Measurements from ENCODE around the gene LGALS9. TPM values are rescaled to one million over a fixed set of nuclear protein-coding genes. Genes with fewer than 3 reads are reported as not detected.

LGALS9 gene
- 1.2 and 1.8 TPM in 2 replicates for total RNA-seq (2014; rRNA removed; shearing (Covaris generic); ENCODE audit: low replicate concordance)

DNA sequence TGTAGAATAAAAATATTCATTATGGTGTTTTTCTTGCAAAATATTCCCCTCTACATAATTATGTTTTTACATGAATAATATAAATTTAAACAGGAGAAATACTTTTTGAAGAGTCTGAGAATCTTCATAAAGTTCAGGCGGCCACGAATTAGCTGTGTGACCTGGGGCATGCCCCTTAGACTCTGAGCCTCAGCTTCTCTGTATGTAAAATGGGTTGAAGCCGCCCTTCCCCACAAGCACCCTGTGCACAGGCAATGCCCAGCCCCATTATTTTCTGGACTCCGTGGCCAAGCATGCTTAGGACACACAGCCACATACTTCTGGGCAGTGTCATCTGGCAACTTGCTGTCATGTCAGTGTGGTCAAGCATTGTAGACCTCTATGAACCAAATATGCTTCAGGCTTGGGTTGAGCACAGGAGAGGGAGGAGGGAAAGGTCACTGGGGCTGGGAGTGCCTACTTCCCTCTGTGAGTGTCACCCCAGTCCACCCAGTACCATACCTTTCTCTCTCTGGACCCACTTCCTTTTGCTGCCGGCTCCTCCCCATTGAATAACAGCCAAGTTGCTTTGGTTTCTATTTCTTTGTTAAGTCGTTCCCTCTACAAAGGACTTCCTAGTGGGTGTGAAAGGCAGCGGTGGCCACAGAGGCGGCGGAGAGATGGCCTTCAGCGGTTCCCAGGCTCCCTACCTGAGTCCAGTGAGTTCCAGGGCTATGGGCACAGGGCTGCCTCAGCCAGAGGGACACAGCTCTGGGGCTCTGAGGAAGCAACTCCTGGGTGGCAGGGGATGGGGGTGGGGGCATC lies at the start of gene LGALS9:
Gene LGALS9, plus strand, starts transcription at position 582 of the 804 bp plus-strand sequence. Its CDS starts 78 bp downstream, at position 660.
- H3K4me3 ChIP-seq = no peak within 1 kb of the TSS

DNA sequence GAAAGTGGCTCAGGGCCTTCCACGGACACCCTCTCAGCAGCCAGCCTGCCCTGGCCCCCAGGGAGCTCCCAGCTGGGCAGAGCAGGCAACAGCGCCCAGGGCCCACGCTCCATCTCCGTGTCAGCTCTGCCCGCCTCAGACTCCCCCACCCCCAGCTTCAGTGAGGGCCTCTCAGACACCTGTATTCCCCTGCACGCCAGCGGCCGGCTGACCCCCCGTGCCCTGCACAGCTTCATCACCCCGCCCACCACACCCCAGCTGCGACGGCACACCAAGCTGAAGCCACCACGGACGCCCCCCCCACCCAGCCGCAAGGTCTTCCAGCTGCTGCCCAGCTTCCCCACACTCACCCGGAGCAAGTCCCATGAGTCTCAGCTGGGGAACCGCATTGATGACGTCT lies 48.3 kb upstream of the LGALS9 start:
- DNase-seq = no peak
- H3K36me3 ChIP-seq = no peaks in the 10 kb centered on the region
- no peaks in the 10 kb centered on the region for H3K9me3 ChIP-seq
- H3K27me3 ChIP-seq = no peaks in the 10 kb centered on the region
- H3K4me3 ChIP-seq = no peak overlapping the region

More for the DNA sequence above, at the start of gene LGALS9:
- H3K36me3 ChIP-seq = no peaks in the 10 kb centered on the region
- H3K27me3 ChIP-seq = no peaks in the 10 kb centered on the region
- peak; percentile 60 for DNase-seq
- no peaks in the 10 kb centered on the region for H3K9me3 ChIP-seq

DNA sequence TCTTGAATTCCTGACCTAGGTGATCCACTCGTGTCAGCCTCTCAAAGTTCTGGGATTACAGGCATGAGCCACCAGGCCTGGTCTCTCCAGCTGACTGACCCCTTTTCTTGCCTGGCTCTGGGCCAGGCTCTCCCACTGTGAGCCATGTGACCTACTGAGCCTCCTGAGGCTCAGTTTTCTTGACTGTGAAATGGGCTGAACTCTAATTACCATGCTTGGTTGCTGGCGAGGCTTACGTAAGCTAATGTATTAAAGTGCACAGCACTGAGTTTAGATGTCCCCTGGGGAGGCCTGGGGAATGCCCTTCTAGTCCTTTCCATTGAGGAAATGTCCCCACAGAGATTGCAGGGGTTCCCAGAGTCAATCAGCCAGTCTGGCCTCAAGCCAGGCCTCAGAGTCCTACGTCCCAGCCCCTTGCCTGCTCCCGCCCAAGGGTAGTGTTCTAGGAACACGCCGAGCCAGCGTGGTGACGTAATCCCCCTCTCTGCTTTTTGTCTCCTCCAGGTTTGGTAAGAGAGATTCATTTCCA lies 45.8 kb upstream of the LGALS9 start:
- Histone ChIP-seq H3K36me3 (no peaks in the 10 kb centered on the region), H3K4me3 (no peak overlapping the region), H3K27me3 (no peaks in the 10 kb centered on the region), H3K9me3 (no peaks in the 10 kb centered on the region)
- no peak for DNase-seq

DNA sequence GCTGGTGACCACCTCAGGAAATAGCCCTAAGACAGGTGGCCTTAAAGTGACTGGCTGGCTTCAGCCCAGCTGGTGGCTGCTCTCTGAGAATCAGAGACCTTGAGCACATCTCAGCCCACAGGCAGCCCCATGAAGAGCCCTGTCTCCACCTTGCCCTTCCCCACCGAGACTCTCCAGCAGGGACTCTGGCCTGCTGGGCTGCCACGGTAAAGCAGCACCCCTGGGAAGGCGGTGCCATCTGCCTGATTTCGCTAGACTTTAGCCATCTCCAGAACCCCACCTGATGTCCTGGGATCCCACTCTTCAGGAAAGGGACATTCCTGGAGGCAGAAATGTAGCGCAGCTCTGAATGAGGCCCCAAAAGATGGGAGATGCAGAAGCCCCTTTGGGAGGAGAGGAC lies 45.2 kb upstream of the LGALS9 start:
- Histone ChIP-seq H3K9me3 (no peaks in the 10 kb centered on the region), H3K36me3 (no peaks in the 10 kb centered on the region), H3K27me3 (no peaks in the 10 kb centered on the region), H3K4me3 (no peak overlapping the region)
- DNase-seq = no peak

- DNase-seq = no peak
- no peaks in the 10 kb centered on the region for H3K36me3 ChIP-seq
- no peaks in the 10 kb centered on the region for H3K9me3 ChIP-seq
- H3K27me3 ChIP-seq = no peaks in the 10 kb centered on the region
- H3K4me3 ChIP-seq = no peak overlapping the region
Measured at GRCh38 chr17:27586203-27586721, 44.7 kb upstream of the LGALS9 start.

GRCh38 chr17:27588354-27588753 lies 42.6 kb upstream of the LGALS9 start:
- Histone ChIP-seq H3K9me3 (no peaks in the 10 kb centered on the region), H3K4me3 (no peak overlapping the region), H3K27me3 (no peaks in the 10 kb centered on the region), H3K36me3 (no peaks in the 10 kb centered on the region)
- DNase-seq = no peak

GRCh38 chr17:27590864-27591263 lies 40.1 kb upstream of the LGALS9 start:
- no peak for DNase-seq
- Histone ChIP-seq H3K9me3 (no peaks in the 10 kb centered on the region), H3K36me3 (no peaks in the 10 kb centered on the region)

DNA sequence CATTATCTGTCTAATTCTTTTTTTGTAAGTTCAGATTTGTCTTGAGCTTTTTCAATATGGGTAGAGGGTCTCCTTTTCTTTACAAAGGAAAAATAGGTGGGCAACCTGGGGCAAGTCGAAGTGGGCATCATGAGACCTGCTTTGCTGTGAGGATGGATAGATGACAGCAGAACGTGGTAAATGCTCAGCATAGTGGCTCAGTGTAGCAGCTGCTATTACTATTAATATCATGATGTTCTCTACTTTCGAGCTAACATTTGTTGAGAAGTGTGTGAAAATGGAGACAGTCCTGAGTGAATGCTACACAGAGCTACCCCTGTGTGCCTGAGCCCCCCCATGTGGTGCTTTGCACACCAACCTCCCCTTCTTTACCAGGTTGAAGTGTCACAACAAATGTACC lies 39.0 kb upstream of the LGALS9 start:
- DNase-seq = no peak
- no peak overlapping the region for H3K4me3 ChIP-seq
- no peaks in the 10 kb centered on the region for H3K9me3 ChIP-seq
- H3K36me3 ChIP-seq = no peaks in the 10 kb centered on the region
- H3K27me3 ChIP-seq = no peaks in the 10 kb centered on the region

More at GRCh38 chr17:27590864-27591263, 40.1 kb upstream of the LGALS9 start:
- Histone ChIP-seq H3K4me3 (no peak overlapping the region), H3K27me3 (no peaks in the 10 kb centered on the region)

GRCh38 chr17:27593232-27593856 lies 37.6 kb upstream of the LGALS9 start:
- Histone ChIP-seq H3K9me3 (no peaks in the 10 kb centered on the region), H3K36me3 (no peaks in the 10 kb centered on the region; the same call in 1 of the 2 replicates), H3K27me3 (no peaks in the 10 kb centered on the region), H3K4me3 (no peak overlapping the region)
- DNase-seq = no peak

GRCh38 chr17:27593857-27594255 lies 37.1 kb upstream of the LGALS9 start:
- Histone ChIP-seq H3K27me3 (no peaks in the 10 kb centered on the region), H3K4me3 (no peak overlapping the region), H3K36me3 (no peaks in the 10 kb centered on the region; the same call in 1 of the 2 replicates), H3K9me3 (no peaks in the 10 kb centered on the region)
- no peak for DNase-seq

GRCh38 chr17:27595208-27595607 lies 35.8 kb upstream of the LGALS9 start:
- no peaks in the 10 kb centered on the region; the same call in 1 of the 2 replicates for H3K36me3 ChIP-seq
- no peak for DNase-seq
- H3K27me3 ChIP-seq = no peaks in the 10 kb centered on the region
- H3K4me3 ChIP-seq = no peak overlapping the region
- no peaks in the 10 kb centered on the region for H3K9me3 ChIP-seq

DNA sequence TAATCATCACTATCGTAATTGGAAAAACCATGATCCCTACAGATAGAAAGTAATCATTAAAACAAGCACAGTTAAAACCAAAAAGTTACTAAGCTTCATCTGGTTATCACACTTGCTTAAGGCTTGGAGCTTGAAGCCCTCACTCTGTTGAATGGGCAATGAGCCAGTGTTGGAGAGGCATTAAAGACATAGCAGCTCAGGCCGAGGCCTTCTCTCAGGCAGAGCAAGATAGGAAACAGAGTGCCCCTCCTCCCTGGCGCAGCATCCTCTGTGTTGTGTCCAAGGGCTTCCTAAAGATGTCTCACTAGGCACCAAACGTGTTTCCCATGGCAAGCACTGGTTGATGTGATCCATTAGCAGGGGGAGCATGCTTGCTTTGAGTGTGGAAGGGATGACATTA lies 34.9 kb upstream of the LGALS9 start:
- Histone ChIP-seq H3K36me3 (no peaks in the 10 kb centered on the region; the same call in 1 of the 2 replicates), H3K4me3 (no peak overlapping the region), H3K9me3 (no peaks in the 10 kb centered on the region), H3K27me3 (no peaks in the 10 kb centered on the region)
- no peak for DNase-seq

- Histone ChIP-seq H3K36me3 (no peaks in the 10 kb centered on the region; the same call in 1 of the 2 replicates), H3K4me3 (no peak overlapping the region), H3K9me3 (no peaks in the 10 kb centered on the region), H3K27me3 (no peaks in the 10 kb centered on the region)
- no peak for DNase-seq
Measured at GRCh38 chr17:27596566-27597187, 34.3 kb upstream of the LGALS9 start.

DNA sequence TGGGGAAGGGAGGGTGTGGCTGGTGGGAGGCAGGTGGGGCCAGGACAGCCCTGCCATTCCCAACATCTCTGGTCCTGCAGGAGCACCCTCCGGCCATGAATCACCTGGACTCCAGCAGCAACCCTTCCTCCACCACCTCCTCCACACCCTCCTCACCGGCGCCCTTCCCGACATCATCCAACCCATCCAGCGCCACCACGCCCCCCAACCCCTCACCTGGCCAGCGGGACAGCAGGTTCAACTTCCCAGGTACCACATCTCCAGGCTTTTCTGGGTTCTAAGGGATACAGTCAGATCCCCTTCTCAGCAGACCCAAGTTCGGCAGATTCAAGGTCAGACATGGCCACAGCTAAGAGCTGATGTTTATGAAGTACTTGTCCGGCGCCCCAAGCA lies 33.8 kb upstream of the LGALS9 start:
- no peaks in the 10 kb centered on the region for H3K9me3 ChIP-seq

GRCh38 chr17:27597783-27598320 lies 33.1 kb upstream of the LGALS9 start:
- no peak for DNase-seq
- no peaks in the 10 kb centered on the region for H3K9me3 ChIP-seq
- no peaks in the 10 kb centered on the region for H3K27me3 ChIP-seq
- no peaks in the 10 kb centered on the region; the same call in 1 of the 2 replicates for H3K36me3 ChIP-seq
- no peak overlapping the region for H3K4me3 ChIP-seq

More for the DNA sequence above, 33.8 kb upstream of the LGALS9 start:
- no peaks in the 10 kb centered on the region; the same call in 1 of the 2 replicates for H3K36me3 ChIP-seq
- H3K27me3 ChIP-seq = no peaks in the 10 kb centered on the region
- no peak overlapping the region for H3K4me3 ChIP-seq
- no peak for DNase-seq

DNA sequence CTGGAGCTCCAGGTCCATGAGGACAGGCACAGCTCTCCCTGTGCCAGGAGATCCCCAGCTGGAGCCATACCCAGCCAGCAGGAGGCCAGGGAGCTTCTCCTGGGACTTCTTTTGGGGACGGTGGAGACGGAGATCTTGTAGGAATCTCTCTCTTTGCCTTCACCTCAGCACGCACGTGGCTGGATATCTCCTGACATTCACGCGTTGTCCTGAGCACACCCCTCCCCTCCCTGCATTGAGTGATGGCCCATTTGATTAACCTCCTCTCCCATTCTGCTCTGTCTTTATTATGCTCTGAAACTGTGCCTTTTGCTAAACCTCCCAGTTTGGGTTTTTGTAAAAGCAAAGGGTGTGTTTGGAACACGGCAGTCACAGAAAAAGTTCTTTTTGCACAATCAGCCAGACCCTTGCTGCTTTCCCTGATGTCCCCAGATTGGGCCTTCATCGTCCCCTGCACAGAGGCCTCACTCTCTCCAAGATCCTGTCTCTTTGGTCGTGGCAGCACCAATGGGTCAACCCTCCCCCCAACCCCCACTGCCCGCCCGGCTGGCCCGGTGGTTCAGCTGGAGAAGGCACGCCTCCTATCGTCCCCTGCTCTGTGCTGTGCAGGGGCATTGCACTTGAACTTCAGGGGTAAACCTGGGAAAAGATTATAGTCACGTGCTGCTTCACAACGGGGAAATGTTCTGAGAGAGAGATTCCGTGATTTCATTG lies 32.5 kb upstream of the LGALS9 start:
- no peaks in the 10 kb centered on the region; the same call in 1 of the 2 replicates for H3K36me3 ChIP-seq
- H3K9me3 ChIP-seq = no peaks in the 10 kb centered on the region
- H3K27me3 ChIP-seq = no peaks in the 10 kb centered on the region
- DNase-seq = no peak
- no peak overlapping the region for H3K4me3 ChIP-seq
